Measurements from ENCODE around the gene SNX7. TPM values are rescaled to one million over a fixed set of nuclear protein-coding genes. Genes with fewer than 3 reads are reported as not detected.

The SNX7 gene
- total and polyA plus RNA-seq, 9 of the 15 experiments (the other 6 are each of a cell fraction or from before 2014, with no cell fraction given), result 0.09 TPM; not detected in 8

GRCh38 chr1:98698625-98699024 is 37.1 kb downstream of the SNX7 start (continued):
- TF ChIP-seq, protein P1, sequence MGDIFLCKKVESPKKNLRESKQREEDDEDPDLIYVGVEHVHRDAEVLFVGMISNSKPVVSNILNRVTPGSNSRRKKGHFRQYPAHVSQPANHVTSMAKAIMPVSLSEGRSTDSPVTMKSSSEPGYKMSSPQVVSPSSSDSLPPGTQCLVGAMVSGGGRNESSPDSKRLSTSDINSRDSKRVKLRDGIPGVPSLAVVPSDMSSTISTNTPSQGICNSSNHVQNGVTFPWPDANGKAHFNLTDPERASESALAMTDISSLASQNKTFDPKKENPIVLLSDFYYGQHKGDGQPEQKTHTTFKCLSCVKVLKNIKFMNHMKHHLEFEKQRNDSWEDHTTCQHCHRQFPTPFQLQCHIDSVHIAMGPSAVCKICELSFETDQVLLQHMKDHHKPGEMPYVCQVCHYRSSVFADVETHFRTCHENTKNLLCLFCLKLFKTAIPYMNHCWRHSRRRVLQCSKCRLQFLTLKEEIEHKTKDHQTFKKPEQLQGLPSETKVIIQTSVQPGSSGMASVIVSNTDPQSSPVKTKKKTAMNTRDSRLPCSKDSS (IDR thresholded peaks at IDR 0.05; ENCODE audit: low read depth, partially characterized antibody), result no peak
- TF ChIP-seq SRSF1 (IDR thresholded peaks at IDR 0.05; ENCODE audit: low read depth, low read length) (no peak), DDX20 (tag; IDR thresholded peaks at IDR 0.05; ENCODE audit: low read depth) (no peak), XRCC5 (IDR thresholded peaks at IDR 0.05; ENCODE audit: low read depth, low read length) (no peak), EGR1 (conservative IDR thresholded peaks at IDR 0.05) (no peak), KDM2B (CRISPR knock-in tag; IDR thresholded peaks at IDR 0.05) (no peak), POLR3G (IDR thresholded peaks at IDR 0.05; ENCODE audit: extremely low read depth, insufficient read length, insufficient replicate concordance) (no peak), ZNF12 (CRISPR knock-in tag; IDR thresholded peaks at IDR 0.05) (no peak), DPF2 (IDR thresholded peaks at IDR 0.05) (no peak), SRSF7 (optimal IDR thresholded peaks at IDR 0.05; ENCODE audit: low read depth, low read length) (no peak)

DNA sequence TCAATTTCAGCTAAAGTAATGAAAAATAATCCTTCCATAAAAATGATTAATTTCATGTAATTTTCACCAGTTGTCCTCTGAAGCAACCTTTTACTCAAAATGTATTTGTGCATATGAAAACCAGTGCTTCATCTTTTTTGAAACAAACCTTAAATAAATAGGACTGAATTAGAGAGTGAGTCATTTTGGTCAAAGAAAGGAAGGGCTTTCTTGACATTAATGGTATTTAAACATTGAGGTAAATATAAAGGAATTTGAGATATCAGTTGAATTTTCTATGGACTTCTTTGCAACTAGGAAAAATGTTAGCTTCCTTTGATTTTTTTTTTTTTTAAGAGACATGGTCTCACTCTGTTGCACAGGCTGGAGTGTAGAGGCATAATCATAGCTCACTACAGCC is 38.7 kb downstream of the SNX7 start:
- FAIRE-seq, result no peak
- H4K20me1 ChIP-seq (replicated peaks; ENCODE audit: control insufficient read depth, insufficient read depth, low read length), result no peaks in the 10 kb centered on the region
- intact Hi-C loops (cut with micrococcal nuclease), result no loop called here
- POLR2A ChIA-PET, result no interaction called here
- no peak for ATAC-seq
- H3K79me2 ChIP-seq (ENCODE audit: control insufficient read depth, insufficient read depth, low read length), result no peaks in the 10 kb centered on the region
- BruUV-seq (replicated peaks), result no TSS peak
- no peaks in the 10 kb centered on the region for H3K36me3 ChIP-seq (ENCODE audit: control insufficient read depth, insufficient read depth, low read length)
- no peaks in the 10 kb centered on the region for H3K9me3 ChIP-seq (replicated peaks; ENCODE audit: control insufficient read depth, insufficient read depth, low read depth, low read length)
- DNase-seq (ENCODE audit: extremely low read depth in 1 of 4, low spot score in 3 of 4), result no peak
- H2AFZ ChIP-seq (ENCODE audit: low read depth, low read length), result no peak overlapping the region
- CTCF ChIA-PET (ENCODE audit: low intra/inter-chr PET ratio), result no interaction called here
- H3K4me3 ChIP-seq, result no peak overlapping the region
- H3K9me1 ChIP-seq (ENCODE audit: control insufficient read depth, insufficient read depth, low read length), result no peaks in the 10 kb centered on the region
- H3K4me2 ChIP-seq (ENCODE audit: insufficient read depth, low read length), result no peak overlapping the region
- H3K9ac ChIP-seq (ENCODE audit: insufficient read depth in 1 of 2, low read depth in 2 of 2, low read length in 2 of 2), result no peak overlapping the region
- no peaks in the 10 kb centered on the region for H3K4me1 ChIP-seq (replicated peaks in 1 of 2; ENCODE audit: control insufficient read depth in 2 of 2, insufficient read depth in 2 of 2, low read length in 2 of 2)
- no peaks in the 10 kb centered on the region for H3K27me3 ChIP-seq (ENCODE audit: control insufficient read depth in 2 of 2, insufficient read depth in 2 of 2, low read length in 2 of 2)
- in situ Hi-C loops (cut with MboI), result no loop called here
- H3K27ac ChIP-seq (ENCODE audit: extremely low read depth, low read depth, low read length), result no peak overlapping the region
- TF ChIP-seq ZNF140 (CRISPR knock-in tag; IDR thresholded peaks at IDR 0.05), result no peak
- TF ChIP-seq PHB2 (IDR thresholded peaks at IDR 0.05; ENCODE audit: low read depth), result no peak
- TF ChIP-seq ZC3H4 (CRISPR knock-in tag; IDR thresholded peaks at IDR 0.05; ENCODE audit: borderline replicate concordance), result no peak
- no peak for TF ChIP-seq PTBP1 (IDR thresholded peaks at IDR 0.05; ENCODE audit: low read depth, low read length)
- no peak for TF ChIP-seq RFX1 (IDR thresholded peaks at IDR 0.05)
- TF ChIP-seq, protein P2, sequence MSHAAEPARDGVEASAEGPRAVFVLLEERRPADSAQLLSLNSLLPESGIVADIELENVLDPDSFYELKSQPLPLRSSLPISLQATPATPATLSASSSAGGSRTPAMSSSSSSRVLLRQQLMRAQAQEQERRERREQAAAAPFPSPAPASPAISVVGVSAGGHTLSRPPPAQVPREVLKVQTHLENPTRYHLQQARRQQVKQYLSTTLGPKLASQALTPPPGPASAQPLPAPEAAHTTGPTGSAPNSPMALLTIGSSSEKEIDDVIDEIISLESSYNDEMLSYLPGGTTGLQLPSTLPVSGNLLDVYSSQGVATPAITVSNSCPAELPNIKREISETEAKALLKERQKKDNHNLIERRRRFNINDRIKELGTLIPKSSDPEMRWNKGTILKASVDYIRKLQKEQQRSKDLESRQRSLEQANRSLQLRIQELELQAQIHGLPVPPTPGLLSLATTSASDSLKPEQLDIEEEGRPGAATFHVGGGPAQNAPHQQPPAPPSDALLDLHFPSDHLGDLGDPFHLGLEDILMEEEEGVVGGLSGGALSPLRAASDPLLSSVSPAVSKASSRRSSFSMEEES (CRISPR knock-in tag; IDR thresholded peaks at IDR 0.05), result no peak
- no peak for TF ChIP-seq E2F5 (CRISPR knock-in tag; IDR thresholded peaks at IDR 0.05)
- no peak for TF ChIP-seq MED1 (CRISPR knock-in tag; IDR thresholded peaks at IDR 0.05; ENCODE audit: borderline replicate concordance)
- TF ChIP-seq JUN (IDR thresholded peaks at IDR 0.05; ENCODE audit: borderline replicate concordance, low read depth, low read length), result no peak
- TF ChIP-seq JUN (CRISPR knock-in tag; IDR thresholded peaks at IDR 0.05; ENCODE audit: borderline replicate concordance), result no peak
- TF ChIP-seq CCNT2 (IDR thresholded peaks at IDR 0.05; ENCODE audit: borderline replicate concordance, extremely low read depth, insufficient read length, low read depth, low read length), result no peak
